HCT116 (cell line): Measurements from ENCODE around the gene AK2. TPM values are rescaled to one million over a fixed set of nuclear protein-coding genes. Genes with fewer than 3 reads are reported as not detected.

ENCODE experiments used
- ATAC-seq: fragments of 200-7000 bp; cut with Tn5 transposase; 2 replicates; pipeline ENCODE4 v1.9.1; 2020; ENCODE audit warnings: mild to moderate bottlenecking, moderate library complexity
- BruUV-seq: library from RNA; stranded (reverse); fragments of 400-500 nt; replicated peaks from 2 replicates; lab custom pipeline; 2021; lab: Mats Ljungman, UMichigan
- CTCF ChIA-PET: fragments of 300-600 bp; sonication (Branson Sonifier 250); formaldehyde crosslinking; loops from one replicate; lab custom pipeline; 2021; ENCODE audit warnings: antibody characterized with exemption; lab: Charles Lee
- POLR2A ChIA-PET: fragments of 300-600, 350-600 bp; sonication (Branson Sonifier 250); formaldehyde crosslinking; loops from one replicate; lab custom pipeline; 2021; ENCODE audit warnings: antibody characterized with exemption; lab: Charles Lee
- RAD21 ChIA-PET, 2 experiments: fragments of 300-600 bp; sonication (Branson Sonifier 250); formaldehyde crosslinking; loops; one replicate each; lab custom pipeline; 2023; ENCODE audit warnings: low total read pairs in 2 of 2; ENCODE audit not compliant: uncharacterized antibody in 2 of 2, unreplicated experiment in 2 of 2, low non-redundant PET in 1 of 2; lab: Charles Lee
- DNase-seq: peaks from one replicate; pipeline ENCODE4 v3.0.0-alpha.2; 2010; ENCODE audit warnings: low read depth, low spot score
- H2AFZ ChIP-seq: fragments of 200-600 bp; shearing (Covaris generic), sonication (generic); 2 replicates; pipeline ENCODE4 v1.6.1; 2017; ENCODE audit warnings: low read depth, mixed run types, mixed read lengths, antibody characterized with exemption, low read length; ENCODE audit not compliant: poor library complexity, severe bottlenecking
- H3K27ac ChIP-seq: 2 replicates; pipeline ENCODE4 v1.5.1; 2012; ENCODE audit warnings: low read depth, low read length
- H3K27me3 ChIP-seq: fragments of 200-600 bp; sonication (generic); 2 replicates; pipeline ENCODE4 v1.6.1; 2016; ENCODE audit warnings: mixed run types, low read length, mixed read lengths; ENCODE audit not compliant: insufficient read depth
- H3K36me3 ChIP-seq, 2 experiments: fragments of 200-500 bp in 1 of 2; fragments of 200-600 bp in 1 of 2; sonication (Bioruptor generic) in 1 of 2; sonication (generic) in 1 of 2; 2 replicates each; pipeline versions ENCODE4 v1.5.1 to v1.6.1; 2014 to 2016; ENCODE audit warnings: low read length in 2 of 2, inconsistent platforms in 1 of 2, mixed read lengths in 1 of 2, mixed run types in 1 of 2; ENCODE audit not compliant: insufficient read depth in 2 of 2, control insufficient read depth in 1 of 2
- H3K4me1 ChIP-seq, 2 experiments: fragments of 200-600 bp in 1 of 2; sonication (generic) in 1 of 2; 2 replicates each; pipeline versions ENCODE4 v1.5.1 to v1.6.1; 2012 to 2017; ENCODE audit warnings: low read length in 2 of 2, inconsistent platforms in 1 of 2, mild to moderate bottlenecking in 1 of 2, mixed read lengths in 1 of 2, mixed run types in 1 of 2, moderate library complexity in 1 of 2; ENCODE audit not compliant: insufficient read depth in 2 of 2, control insufficient read depth in 1 of 2
- H3K4me2 ChIP-seq: fragments of 200-600 bp; sonication (generic); 2 replicates; pipeline ENCODE4 v1.6.1; 2017; ENCODE audit warnings: mixed run types, low read length, mixed read lengths
- H3K4me3 ChIP-seq, 2 experiments: fragments of 200-600 bp in 1 of 2; sonication (generic) in 1 of 2; replicated peaks in 1 of 2; 2 replicates each; pipeline ENCODE4 v1.5.1; 2011 to 2016; ENCODE audit warnings: low read length in 2 of 2, control low read depth in 1 of 2, low read depth in 1 of 2, mild to moderate bottlenecking in 1 of 2, mixed read lengths in 1 of 2, mixed run types in 1 of 2
- H3K79me2 ChIP-seq: fragments of 200-600 bp; sonication (generic); 2 replicates; pipeline ENCODE4 v1.6.1; 2017; ENCODE audit warnings: mild to moderate bottlenecking, mixed run types, low read length, moderate library complexity, mixed read lengths; ENCODE audit not compliant: insufficient read depth
- H3K9ac ChIP-seq: fragments of 200-600 bp; sonication (generic); 2 replicates; pipeline ENCODE4 v1.6.1; 2016; ENCODE audit warnings: low read length, mixed read lengths
- H3K9me2 ChIP-seq: fragments of 200-600 bp; sonication (generic), shearing (Covaris generic); 2 replicates; pipeline ENCODE4 v1.6.1; 2017; ENCODE audit warnings: mixed run types, mild to moderate bottlenecking, moderate library complexity; ENCODE audit not compliant: insufficient read depth
- H3K9me3 ChIP-seq, 2 experiments: fragments of 200-500 bp in 1 of 2; fragments of 200-600 bp in 1 of 2; sonication (Bioruptor generic) in 1 of 2; sonication (generic) in 1 of 2; 2 replicates each; pipeline ENCODE4 v1.6.1; 2014 to 2017; ENCODE audit warnings: low read length in 2 of 2, mixed read lengths in 2 of 2, inconsistent platforms in 1 of 2, low read depth in 1 of 2, mild to moderate bottlenecking in 1 of 2, mixed run types in 1 of 2, moderate library complexity in 1 of 2; ENCODE audit not compliant: control insufficient read depth in 1 of 2, insufficient read depth in 1 of 2
- H4K20me1 ChIP-seq: fragments of 200-600 bp; sonication (generic), shearing (Covaris generic); 2 replicates; pipeline ENCODE4 v1.6.1; 2017; ENCODE audit warnings: mixed run types, mild to moderate bottlenecking, moderate library complexity; ENCODE audit not compliant: insufficient read depth
- CBX3 ChIP-seq: IDR thresholded peaks from 2 replicates; pipeline ENCODE4 v1.6.1; 2012; ENCODE audit warnings: low read depth
- ELF1 ChIP-seq: IDR thresholded peaks from 2 replicates; pipeline ENCODE4 v1.6.1; 2012; ENCODE audit warnings: low read depth, borderline replicate concordance
- EZH2 ChIP-seq: fragments of 200-600 bp; sonication (generic); IDR thresholded peaks from 2 replicates; pipeline ENCODE4 v1.6.1; 2017; ENCODE audit warnings: antibody characterized with exemption, mixed run types
- FOSL1 ChIP-seq: IDR thresholded peaks from 2 replicates; pipeline ENCODE4 v1.6.1; 2012; ENCODE audit warnings: low read depth
- RAD21 ChIP-seq: IDR thresholded peaks from 2 replicates; pipeline ENCODE4 v1.6.1; 2012; ENCODE audit warnings: low read depth, mild to moderate bottlenecking
- REST ChIP-seq: IDR thresholded peaks from 2 replicates; pipeline ENCODE4 v1.6.1; 2012; ENCODE audit warnings: low read depth
- SIN3A ChIP-seq: IDR thresholded peaks from 2 replicates; pipeline ENCODE4 v1.6.1; 2012; ENCODE audit warnings: low read depth
- TCF7L2 ChIP-seq: IDR thresholded peaks from 2 replicates; pipeline ENCODE4 v1.7.0; 2011; ENCODE audit warnings: borderline replicate concordance, inconsistent platforms; ENCODE audit not compliant: insufficient read depth, insufficient read length; ENCODE audit errors: extremely low read depth
- YY1 ChIP-seq: IDR thresholded peaks from 2 replicates; pipeline ENCODE4 v1.6.1; 2011; ENCODE audit warnings: low read length, low read depth, moderate library complexity, mild to moderate bottlenecking; ENCODE audit not compliant: insufficient replicate concordance; ENCODE audit errors: extremely low read depth
- ZFX ChIP-seq: fragments of 450-650 bp; IDR thresholded peaks from 2 replicates; pipeline ENCODE4 v1.6.1; 2017
- intact Hi-C: fragments of 100-400 bp; cut with micrococcal nuclease; formaldehyde crosslinking; loops from 2 replicates; pipeline ENCODE4 v1.10.0; 2022
- total RNA-seq: library from RNA; stranded (reverse); gene quantifications from one replicate; pipeline ENCODE4 v1.2.1, GENCODE V29; 2021; ENCODE audit not compliant: unreplicated experiment

AK2 gene
- total RNA-seq, 1 experiment from 2014 or later: 233 TPM

- TF ChIP-seq REST: no peak
- no peak for TF ChIP-seq CBX3
- TF ChIP-seq RAD21: no peak; the same call in 1 of the 2 replicates
- TF ChIP-seq ELF1: no peak
- TF ChIP-seq FOSL1: peak; percentile 86
- TF ChIP-seq ZFX: no peak
Observed at GRCh38 chr1:33050221-33051076, 13.8 kb upstream of the AK2 start (continued).

- H3K36me3 ChIP-seq: no peaks in the 10 kb centered on the region
- no peaks in the 10 kb centered on the region for H3K9me3 ChIP-seq
- H3K79me2 ChIP-seq: no peaks in the 10 kb centered on the region
- H3K4me2 ChIP-seq: no peak overlapping the region
- ChIA-PET POLR2A (interaction anchor here (0.9 to 1.0 kb wide), 2 partner anchors 31 to 85 kb away, joined by 3 to 4 read pairs; partner anchors contain the start of genes AZIN2 and RNF19B), RAD21 (no interaction called here), CTCF (no interaction called here)
- no peaks in the 10 kb centered on the region for H3K9me2 ChIP-seq
- intact Hi-C loops: no loop called here
- no peak overlapping the region for H2AFZ ChIP-seq
- DNase-seq: no peak
- TF ChIP-seq TCF7L2: no peak
- TF ChIP-seq EZH2: no peak
- TF ChIP-seq CBX3: no peak
- TF ChIP-seq YY1: no peak
- no peak for TF ChIP-seq RAD21
- no peak for TF ChIP-seq SIN3A
- TF ChIP-seq ZFX: no peak
- H3K4me1 ChIP-seq: peaks cover 8 to 25% of the 10 kb centered on the region in 2 experiments; a peak in 3 of 4 replicates
- H4K20me1 ChIP-seq: no peaks in the 10 kb centered on the region
- no peak for ATAC-seq
- H3K27me3 ChIP-seq: no peaks in the 10 kb centered on the region
- no peak overlapping the region for H3K27ac ChIP-seq
- no peak overlapping the region for H3K9ac ChIP-seq
- no TSS peak for BruUV-seq
- H3K4me3 ChIP-seq: no peak overlapping the region
Observed at GRCh38 chr1:33049371-33049770, 12.7 kb upstream of the AK2 start.
